Chondrocyte (in vitro differentiated cells): Measurements from ENCODE around the gene L3MBTL4. TPM values are rescaled to one million over a fixed set of nuclear protein-coding genes. Genes with fewer than 3 reads are reported as not detected.

ENCODE experiments used
- DNase-seq: peaks from one replicate; pipeline ENCODE4 v3.0.0; 2021; ENCODE audit warnings: mixed read lengths, low spot score
- H3K27ac Mint-ChIP-seq: one replicate; pipeline ENCODE4 v1.8.0; 2021; ENCODE audit warnings: mild to moderate bottlenecking, moderate library complexity, mixed read lengths; ENCODE audit not compliant: unreplicated experiment
- H3K27me3 Mint-ChIP-seq: 2 replicates; pipeline ENCODE4 v1.8.0; 2021; ENCODE audit warnings: low read depth, mixed read lengths
- H3K36me3 Mint-ChIP-seq: 2 replicates; pipeline ENCODE4 v1.8.0; 2021; ENCODE audit warnings: low read depth, mixed read lengths
- H3K4me1 Mint-ChIP-seq: 2 replicates; pipeline ENCODE4 v1.8.0; 2021; ENCODE audit warnings: low read depth, mild to moderate bottlenecking, mixed read lengths
- H3K4me3 Mint-ChIP-seq: one replicate; pipeline ENCODE4 v1.8.0; 2021; ENCODE audit warnings: mild to moderate bottlenecking, moderate library complexity, mixed read lengths; ENCODE audit not compliant: unreplicated experiment
- H3K9me3 Mint-ChIP-seq: 2 replicates; pipeline ENCODE4 v1.8.0; 2021; ENCODE audit warnings: low read depth, mixed read lengths
- total RNA-seq: library from RNA; stranded (reverse); gene quantifications from 3 replicates; pipeline ENCODE4 v1.2.1, GENCODE V29; 2021
- TF ChIP-seq, protein P1 (sequence below): fragments of 200-600 bp; sonication (generic); IDR thresholded peaks from 2 replicates; pipeline ENCODE4 v1.5.0; 2021; ENCODE audit warnings: antibody characterized with exemption, mild to moderate bottlenecking, moderate library complexity

The L3MBTL4 gene
- total RNA-seq, 1 donor from 2014 or later, result 1.0 TPM

DNA sequence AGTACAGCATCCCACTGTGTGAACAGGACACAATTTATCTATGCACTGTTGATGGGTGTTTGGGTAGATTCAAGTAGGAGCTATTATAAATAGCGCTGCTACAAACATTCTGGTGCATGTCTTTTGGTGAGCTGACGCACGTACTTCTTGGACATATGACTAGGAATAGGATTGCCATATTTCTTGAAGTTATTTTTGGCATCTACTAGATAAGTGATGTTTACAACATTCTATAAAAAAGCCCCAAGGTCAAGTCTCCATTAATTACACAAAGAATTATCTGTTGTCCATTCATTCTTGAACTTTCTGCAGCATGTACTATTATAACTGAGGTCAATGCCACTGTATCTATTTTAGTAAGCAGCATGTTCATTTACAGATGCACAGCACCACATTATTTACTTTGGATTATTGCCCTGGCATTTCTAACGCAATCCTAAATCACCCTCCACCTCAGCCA lies 293.9 kb downstream of the L3MBTL4 start:
- Mint-ChIP-seq H3K27me3 (no peaks in the 10 kb centered on the region), H3K27ac (no peak overlapping the region), H3K36me3 (peaks cover 3% of the 10 kb centered on the region), H3K9me3 (peaks cover 7% of the 10 kb centered on the region), H3K4me3 (no peak overlapping the region), H3K4me1 (peaks cover 13% of the 10 kb centered on the region)
- DNase-seq, result no peak
- TF ChIP-seq, protein P1, sequence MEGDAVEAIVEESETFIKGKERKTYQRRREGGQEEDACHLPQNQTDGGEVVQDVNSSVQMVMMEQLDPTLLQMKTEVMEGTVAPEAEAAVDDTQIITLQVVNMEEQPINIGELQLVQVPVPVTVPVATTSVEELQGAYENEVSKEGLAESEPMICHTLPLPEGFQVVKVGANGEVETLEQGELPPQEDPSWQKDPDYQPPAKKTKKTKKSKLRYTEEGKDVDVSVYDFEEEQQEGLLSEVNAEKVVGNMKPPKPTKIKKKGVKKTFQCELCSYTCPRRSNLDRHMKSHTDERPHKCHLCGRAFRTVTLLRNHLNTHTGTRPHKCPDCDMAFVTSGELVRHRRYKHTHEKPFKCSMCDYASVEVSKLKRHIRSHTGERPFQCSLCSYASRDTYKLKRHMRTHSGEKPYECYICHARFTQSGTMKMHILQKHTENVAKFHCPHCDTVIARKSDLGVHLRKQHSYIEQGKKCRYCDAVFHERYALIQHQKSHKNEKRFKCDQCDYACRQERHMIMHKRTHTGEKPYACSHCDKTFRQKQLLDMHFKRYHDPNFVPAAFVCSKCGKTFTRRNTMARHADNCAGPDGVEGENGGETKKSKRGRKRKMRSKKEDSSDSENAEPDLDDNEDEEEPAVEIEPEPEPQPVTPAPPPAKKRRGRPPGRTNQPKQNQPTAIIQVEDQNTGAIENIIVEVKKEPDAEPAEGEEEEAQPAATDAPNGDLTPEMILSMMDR, result no peak

DNA sequence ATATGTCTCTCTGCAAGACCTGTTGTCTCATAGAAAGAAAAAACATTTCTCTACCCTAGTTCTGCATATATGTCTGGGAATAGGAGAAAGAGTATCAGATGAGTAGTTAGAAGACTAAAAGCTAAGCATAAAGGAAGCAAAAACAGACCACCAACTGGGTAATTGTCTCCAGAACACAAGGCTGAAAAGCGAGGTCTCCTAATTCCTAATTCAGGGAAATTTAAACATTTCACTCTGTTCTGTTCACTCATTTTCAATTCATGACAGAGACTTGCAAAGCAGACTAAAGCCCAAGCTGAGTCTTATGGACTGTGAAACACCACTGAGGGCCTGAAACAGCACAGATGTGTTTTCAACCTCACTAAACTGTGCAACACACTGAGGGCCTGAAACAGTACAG lies 294.9 kb downstream of the L3MBTL4 start:
- Mint-ChIP-seq H3K4me3 (no peak overlapping the region), H3K27ac (no peak overlapping the region), H3K9me3 (peaks cover 4% of the 10 kb centered on the region), H3K27me3 (no peaks in the 10 kb centered on the region), H3K4me1 (peaks cover 13% of the 10 kb centered on the region), H3K36me3 (peaks cover 4% of the 10 kb centered on the region)
- DNase-seq, result no peak
- TF ChIP-seq, protein P1, result no peak

DNA sequence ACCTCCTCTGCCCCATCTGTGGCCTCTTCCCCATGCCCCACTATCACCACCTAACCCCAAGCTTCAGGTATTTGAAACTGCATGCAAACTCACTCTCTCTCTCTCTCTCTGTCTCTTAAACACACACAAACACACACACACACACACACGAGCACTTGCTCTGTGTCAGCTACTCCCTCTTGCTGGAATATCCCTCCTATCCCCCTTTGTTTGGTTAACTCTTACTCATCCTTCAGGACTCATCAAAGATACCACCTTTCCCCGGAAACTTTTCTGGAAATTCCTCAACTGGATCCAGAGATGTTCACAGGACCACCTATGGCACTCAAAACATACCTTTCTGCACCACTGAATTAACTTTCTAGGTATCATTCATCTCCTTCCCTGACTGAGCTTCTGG lies 296.6 kb downstream of the L3MBTL4 start:
- Mint-ChIP-seq H3K4me1 (peaks cover 13% of the 10 kb centered on the region), H3K27ac (no peak overlapping the region), H3K27me3 (no peaks in the 10 kb centered on the region), H3K9me3 (no peaks in the 10 kb centered on the region), H3K4me3 (no peak overlapping the region), H3K36me3 (peaks cover 2% of the 10 kb centered on the region)
- TF ChIP-seq, protein P1, result no peak
- no peak for DNase-seq

GRCh38 chr18:6115710-6116109 lies 299.0 kb downstream of the L3MBTL4 start:
- peaks cover 2% of the 10 kb centered on the region for H3K36me3 Mint-ChIP-seq
- no peaks in the 10 kb centered on the region for H3K9me3 Mint-ChIP-seq
- DNase-seq, result no peak
- TF ChIP-seq, protein P1, result no peak
- H3K4me3 Mint-ChIP-seq, result no peak overlapping the region
- peaks cover 8% of the 10 kb centered on the region for H3K4me1 Mint-ChIP-seq
- H3K27ac Mint-ChIP-seq, result no peak overlapping the region
- no peaks in the 10 kb centered on the region for H3K27me3 Mint-ChIP-seq

DNA sequence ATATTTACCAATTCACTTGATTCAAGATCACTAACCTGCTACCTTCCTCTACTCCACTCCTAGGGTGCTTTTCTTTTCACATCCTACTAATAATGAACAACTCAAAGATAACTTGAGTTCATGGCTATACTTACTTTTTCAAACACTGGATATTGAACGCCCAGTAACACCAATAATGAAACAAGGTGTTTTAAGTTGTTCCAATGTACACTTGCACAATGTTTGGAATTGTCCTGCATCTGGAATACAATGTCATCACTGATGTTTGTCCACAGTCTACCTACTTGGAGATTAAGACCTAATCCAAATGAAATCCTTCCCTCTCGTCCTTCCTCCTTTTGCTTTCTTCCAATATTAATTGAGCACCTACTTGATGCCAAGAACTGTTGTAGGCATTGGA lies 301.1 kb downstream of the L3MBTL4 start:
- H3K9me3 Mint-ChIP-seq, result no peaks in the 10 kb centered on the region
- H3K36me3 Mint-ChIP-seq, result peaks cover 2% of the 10 kb centered on the region
- no peaks in the 10 kb centered on the region for H3K4me1 Mint-ChIP-seq
- H3K4me3 Mint-ChIP-seq, result no peak overlapping the region
- TF ChIP-seq, protein P1, result no peak
- DNase-seq, result no peak
- H3K27ac Mint-ChIP-seq, result no peak overlapping the region
- no peaks in the 10 kb centered on the region for H3K27me3 Mint-ChIP-seq
